WI38 (cell line): ENCODE measurements around the gene SPTBN4.
"Not testable (repeated sequence)": the region's sequence is repeated elsewhere in the genome, so short reads cannot be mapped to it uniquely, and the experiment has no call there.

Experiments
- H3K4me3 ChIP-seq: 2 replicates; pipeline ENCODE4 v1.5.1; 2011; ENCODE audit warnings: low read depth, mild to moderate bottlenecking, control low read depth, low read length
- TF ChIP-seq, protein P1 (sequence below): IDR thresholded peaks from 2 replicates; pipeline ENCODE4 v1.5.1; 2012; ENCODE audit warnings: low read depth, mild to moderate bottlenecking, control low read depth, low read length

The SPTBN4 gene

DNA sequence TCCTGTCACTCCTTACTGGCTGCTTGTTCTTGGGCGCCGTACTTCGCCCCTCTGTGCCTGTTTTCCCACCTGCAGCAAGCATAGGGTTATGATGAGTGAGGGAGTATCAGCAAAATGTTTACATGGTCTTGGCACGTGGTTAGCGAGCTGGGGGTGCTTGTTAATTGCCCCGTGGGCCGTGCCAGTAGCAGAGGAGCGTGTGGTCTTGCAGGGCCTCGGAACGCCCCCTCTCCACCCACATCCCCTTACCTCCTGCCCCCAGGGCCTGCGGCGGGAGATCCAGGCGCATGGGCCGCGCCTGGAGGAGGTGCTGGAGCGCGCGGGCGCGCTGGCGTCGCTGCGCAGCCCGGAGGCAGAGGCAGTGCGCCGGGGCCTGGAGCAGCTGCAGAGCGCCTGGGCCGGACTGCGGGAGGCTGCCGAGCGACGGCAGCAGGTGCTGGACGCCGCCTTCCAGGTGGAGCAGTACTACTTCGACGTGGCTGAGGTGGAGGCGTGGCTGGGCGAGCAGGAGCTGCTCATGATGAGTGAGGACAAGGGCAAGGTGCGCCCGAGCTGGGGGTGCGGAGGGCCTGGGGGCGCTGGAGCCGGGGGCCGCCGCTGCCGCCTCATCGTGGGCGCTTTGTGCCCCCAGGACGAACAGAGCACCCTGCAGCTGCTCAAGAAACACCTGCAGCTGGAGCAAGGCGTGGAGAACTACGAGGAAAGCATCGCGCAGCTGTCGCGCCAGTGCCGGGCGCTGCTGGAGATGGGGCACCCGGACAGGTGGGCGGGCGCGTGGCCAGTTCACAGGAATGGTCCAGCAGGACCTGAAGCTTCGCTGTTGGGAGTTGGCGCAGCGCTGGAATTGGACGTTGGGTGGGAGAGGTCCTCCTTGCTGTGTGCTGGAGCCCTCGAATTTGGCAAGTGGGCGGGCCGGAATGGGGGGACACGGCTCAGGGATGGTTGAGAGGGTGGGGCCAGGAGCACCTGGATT, 87.4 kb downstream of the SPTBN4 start:
- TF ChIP-seq, protein P1, sequence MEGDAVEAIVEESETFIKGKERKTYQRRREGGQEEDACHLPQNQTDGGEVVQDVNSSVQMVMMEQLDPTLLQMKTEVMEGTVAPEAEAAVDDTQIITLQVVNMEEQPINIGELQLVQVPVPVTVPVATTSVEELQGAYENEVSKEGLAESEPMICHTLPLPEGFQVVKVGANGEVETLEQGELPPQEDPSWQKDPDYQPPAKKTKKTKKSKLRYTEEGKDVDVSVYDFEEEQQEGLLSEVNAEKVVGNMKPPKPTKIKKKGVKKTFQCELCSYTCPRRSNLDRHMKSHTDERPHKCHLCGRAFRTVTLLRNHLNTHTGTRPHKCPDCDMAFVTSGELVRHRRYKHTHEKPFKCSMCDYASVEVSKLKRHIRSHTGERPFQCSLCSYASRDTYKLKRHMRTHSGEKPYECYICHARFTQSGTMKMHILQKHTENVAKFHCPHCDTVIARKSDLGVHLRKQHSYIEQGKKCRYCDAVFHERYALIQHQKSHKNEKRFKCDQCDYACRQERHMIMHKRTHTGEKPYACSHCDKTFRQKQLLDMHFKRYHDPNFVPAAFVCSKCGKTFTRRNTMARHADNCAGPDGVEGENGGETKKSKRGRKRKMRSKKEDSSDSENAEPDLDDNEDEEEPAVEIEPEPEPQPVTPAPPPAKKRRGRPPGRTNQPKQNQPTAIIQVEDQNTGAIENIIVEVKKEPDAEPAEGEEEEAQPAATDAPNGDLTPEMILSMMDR = no peak
- no peak overlapping the region for H3K4me3 ChIP-seq

GRCh38 chr19:40555978-40556689, 89.3 kb downstream of the SPTBN4 start:
- H3K4me3 ChIP-seq = no peak overlapping the region
- TF ChIP-seq, protein P1 = no peak

DNA sequence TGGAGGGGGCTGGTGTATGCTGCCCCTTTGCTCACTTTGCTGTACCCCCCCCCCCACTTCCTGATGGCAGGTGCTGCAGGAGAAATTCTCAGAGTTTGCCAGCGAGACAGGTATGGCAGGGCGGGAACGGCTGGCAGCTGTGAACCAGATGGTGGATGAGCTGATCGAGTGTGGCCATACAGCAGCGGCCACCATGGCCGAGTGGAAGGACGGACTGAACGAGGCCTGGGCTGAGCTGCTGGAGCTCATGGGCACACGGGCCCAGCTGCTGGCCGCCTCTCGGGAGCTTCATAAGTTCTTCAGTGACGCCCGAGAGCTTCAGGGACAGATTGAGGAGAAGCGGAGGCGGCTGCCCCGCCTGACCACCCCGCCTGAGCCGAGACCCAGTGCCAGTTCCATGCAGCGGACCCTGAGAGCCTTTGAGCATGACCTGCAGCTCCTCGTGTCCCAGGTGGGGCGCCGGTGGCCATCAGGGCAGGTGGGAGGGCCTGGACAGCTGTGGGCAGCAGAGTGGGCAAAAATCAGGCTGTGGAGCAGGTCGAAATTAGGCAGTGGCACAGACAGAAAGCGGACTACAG, 90.2 kb downstream of the SPTBN4 start:
- TF ChIP-seq, protein P1 = no peak
- no peak overlapping the region for H3K4me3 ChIP-seq

GRCh38 chr19:40559394-40559793, 92.6 kb downstream of the SPTBN4 start:
- no peak overlapping the region for H3K4me3 ChIP-seq
- TF ChIP-seq, protein P1 = no peak

DNA sequence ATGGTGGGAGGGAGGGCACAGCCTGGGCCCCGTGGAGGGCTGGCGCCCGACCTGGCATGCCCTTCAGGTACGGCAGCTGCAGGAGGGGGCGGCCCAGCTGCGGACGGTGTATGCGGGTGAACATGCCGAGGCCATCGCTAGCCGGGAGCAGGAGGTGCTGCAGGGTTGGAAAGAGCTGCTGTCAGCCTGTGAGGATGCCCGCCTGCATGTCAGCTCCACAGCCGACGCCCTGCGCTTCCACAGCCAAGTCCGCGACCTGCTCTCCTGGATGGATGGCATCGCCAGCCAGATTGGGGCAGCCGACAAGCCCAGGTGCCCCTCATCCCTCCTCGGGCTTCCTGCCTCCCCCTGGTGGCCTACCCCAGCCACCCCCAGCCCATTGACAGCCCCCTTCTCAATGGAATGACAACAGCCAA, 93.3 kb downstream of the SPTBN4 start:
- no peak overlapping the region for H3K4me3 ChIP-seq
- TF ChIP-seq, protein P1 = no peak

DNA sequence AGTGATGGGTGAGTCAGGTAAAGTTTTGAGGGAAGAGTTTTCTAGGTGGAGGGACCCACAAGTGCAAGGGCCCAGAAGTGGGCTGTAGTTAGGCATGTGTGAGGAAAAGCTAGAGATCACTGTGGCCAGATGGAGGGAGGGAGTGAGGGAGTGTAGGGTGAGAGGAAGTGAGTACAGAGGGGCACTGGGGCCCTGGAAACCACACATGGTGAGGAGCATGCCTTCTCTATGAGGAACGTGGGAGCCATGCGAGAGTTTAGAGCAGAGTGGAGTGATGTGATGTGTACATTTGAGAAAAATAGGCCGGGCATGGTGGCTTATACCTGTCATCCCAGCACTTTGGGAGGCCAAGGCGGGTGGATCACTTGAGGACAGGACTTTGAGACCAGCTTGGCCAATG, 95.1 kb downstream of the SPTBN4 start:
- H3K4me3 ChIP-seq = no peak overlapping the region
- TF ChIP-seq, protein P1 = no peak

DNA sequence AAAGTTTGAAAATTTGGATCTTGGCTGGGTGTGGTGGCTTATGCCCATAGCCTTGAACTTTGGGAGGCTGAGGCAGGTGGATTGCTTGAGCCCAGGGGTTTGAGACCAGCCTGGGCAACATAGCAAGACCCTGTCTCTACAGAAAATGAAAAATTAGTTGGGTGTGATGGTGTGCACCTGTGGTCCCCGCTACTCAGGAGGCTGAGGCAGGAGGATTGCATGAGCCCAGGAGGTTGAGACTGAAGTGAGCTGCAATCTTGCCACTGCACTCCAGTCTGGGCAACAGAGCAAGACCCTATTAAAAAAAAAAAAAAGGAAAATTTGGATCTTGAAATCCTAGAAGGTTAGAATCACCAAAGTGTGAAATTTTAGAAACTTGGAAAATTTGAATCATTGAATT, 97.7 kb downstream of the SPTBN4 start:
- not testable (repeated sequence) for H3K4me3 ChIP-seq
